Activated B cell treated with CpG ODN at 0.5 μM for 24 hours (primary cell): ENCODE measurements around the gene SAP30L. TPM values are rescaled to one million over a fixed set of nuclear protein-coding genes. Genes with fewer than 3 reads are reported as not detected.

Experiments used
- ATAC-seq: fragments of 200-7000 bp; cut with Tn5 transposase; one replicate; pipeline ENCODE4 v1.10.0; 2021; ENCODE audit warnings: low read depth, mild to moderate bottlenecking, moderate library complexity
- CTCF ChIA-PET: fragments of 350-600 bp; sonication (Branson Sonifier 250); formaldehyde crosslinking; loops from one replicate; lab custom pipeline; 2021; ENCODE audit warnings: antibody characterized with exemption; lab: Charles Lee
- POLR2A ChIA-PET: fragments of 350-600 bp; sonication (Branson Sonifier 250); formaldehyde crosslinking; loops from one replicate; lab custom pipeline; 2021; ENCODE audit warnings: antibody characterized with exemption; lab: Charles Lee
- DNase-seq: peaks from one replicate; pipeline ENCODE4 v3.0.0; 2022
- H3K27ac Mint-ChIP-seq: one replicate; pipeline ENCODE4 v1.8.0; 2020; ENCODE audit warnings: mixed read lengths
- H3K27me3 Mint-ChIP-seq: one replicate; pipeline ENCODE4 v1.8.0; 2021; ENCODE audit warnings: mixed read lengths
- H3K36me3 Mint-ChIP-seq: one replicate; pipeline ENCODE4 v1.8.0; 2021; ENCODE audit warnings: low read depth, mixed read lengths
- H3K4me1 Mint-ChIP-seq: one replicate; pipeline ENCODE4 v1.8.0; 2021; ENCODE audit warnings: mixed read lengths
- H3K4me3 Mint-ChIP-seq: one replicate; pipeline ENCODE4 v1.8.0; 2020; ENCODE audit warnings: mild to moderate bottlenecking, mixed read lengths
- H3K9me3 Mint-ChIP-seq: one replicate; pipeline ENCODE4 v1.8.0; 2020; ENCODE audit warnings: mixed read lengths
- intact Hi-C: fragments of 100-400 bp; cut with micrococcal nuclease; formaldehyde crosslinking; loops from one replicate; pipeline ENCODE4 v1.15.1; 2024
- total RNA-seq: library from RNA; stranded (reverse); gene quantifications from 2 replicates; pipeline ENCODE4 v1.2.3, GENCODE V29; 2022
- TF ChIP-seq, protein P1 (sequence below): fragments of 200-600 bp; IDR thresholded peaks from one replicate; pipeline ENCODE4 v1.8.0; 2022; ENCODE audit warnings: antibody characterized with exemption, mild to moderate bottlenecking

Gene SAP30L
- total RNA-seq, 1 donor from 2014 or later = 28.9 TPM

DNA sequence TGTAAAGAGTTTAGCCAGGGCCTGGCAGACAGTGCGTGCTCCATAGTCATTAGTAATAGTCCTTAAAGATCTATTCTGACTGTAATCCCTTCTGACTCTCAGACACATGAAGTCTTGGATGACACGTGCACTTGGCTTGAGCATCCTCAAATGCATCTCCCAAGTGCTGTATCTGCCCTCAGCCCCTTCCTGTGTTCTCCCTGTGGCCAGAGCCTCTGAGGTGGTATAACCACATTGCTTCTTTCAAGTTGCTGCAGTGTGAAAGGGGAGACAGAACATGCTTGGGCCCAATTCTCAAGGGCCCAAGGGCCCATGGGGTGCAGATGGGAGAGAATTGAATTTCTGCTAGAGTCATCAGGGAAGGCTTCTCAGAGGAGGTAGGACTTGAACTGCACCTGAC, 62.3 kb downstream of the SAP30L start:
- CTCF ChIA-PET = no interaction called here
- no peak overlapping the region for H3K4me3 Mint-ChIP-seq
- TF ChIP-seq, protein P1, sequence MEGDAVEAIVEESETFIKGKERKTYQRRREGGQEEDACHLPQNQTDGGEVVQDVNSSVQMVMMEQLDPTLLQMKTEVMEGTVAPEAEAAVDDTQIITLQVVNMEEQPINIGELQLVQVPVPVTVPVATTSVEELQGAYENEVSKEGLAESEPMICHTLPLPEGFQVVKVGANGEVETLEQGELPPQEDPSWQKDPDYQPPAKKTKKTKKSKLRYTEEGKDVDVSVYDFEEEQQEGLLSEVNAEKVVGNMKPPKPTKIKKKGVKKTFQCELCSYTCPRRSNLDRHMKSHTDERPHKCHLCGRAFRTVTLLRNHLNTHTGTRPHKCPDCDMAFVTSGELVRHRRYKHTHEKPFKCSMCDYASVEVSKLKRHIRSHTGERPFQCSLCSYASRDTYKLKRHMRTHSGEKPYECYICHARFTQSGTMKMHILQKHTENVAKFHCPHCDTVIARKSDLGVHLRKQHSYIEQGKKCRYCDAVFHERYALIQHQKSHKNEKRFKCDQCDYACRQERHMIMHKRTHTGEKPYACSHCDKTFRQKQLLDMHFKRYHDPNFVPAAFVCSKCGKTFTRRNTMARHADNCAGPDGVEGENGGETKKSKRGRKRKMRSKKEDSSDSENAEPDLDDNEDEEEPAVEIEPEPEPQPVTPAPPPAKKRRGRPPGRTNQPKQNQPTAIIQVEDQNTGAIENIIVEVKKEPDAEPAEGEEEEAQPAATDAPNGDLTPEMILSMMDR = no peak
- H3K36me3 Mint-ChIP-seq = no peaks in the 10 kb centered on the region
- POLR2A ChIA-PET = no interaction called here
- H3K27me3 Mint-ChIP-seq = peaks cover 8% of the 10 kb centered on the region
- DNase-seq = no peak
- no peaks in the 10 kb centered on the region for H3K9me3 Mint-ChIP-seq
- intact Hi-C loops = no loop called here
- H3K27ac Mint-ChIP-seq = no peak overlapping the region
- no peak for ATAC-seq
- H3K4me1 Mint-ChIP-seq = peaks cover 4% of the 10 kb centered on the region

GRCh38 chr5:154509784-154510555, 64.2 kb downstream of the SAP30L start:
- Mint-ChIP-seq H3K27me3 (peaks cover 19% of the 10 kb centered on the region), H3K4me3 (no peak overlapping the region), H3K27ac (no peak overlapping the region), H3K4me1 (no peaks in the 10 kb centered on the region), H3K9me3 (no peaks in the 10 kb centered on the region), H3K36me3 (no peaks in the 10 kb centered on the region)
- ATAC-seq = no peak
- ChIA-PET CTCF (no interaction called here), POLR2A (no interaction called here)
- intact Hi-C loops = no loop called here
- TF ChIP-seq, protein P1 = no peak
- DNase-seq = no peak

Other genes with a start within 250 kb of the SAP30L start
- not detected in 2 replicates for gene HAND1, start 32.2 kb downstream of the SAP30L start, total RNA-seq